HepG2 (cell line): Measurements from ENCODE around the gene SOX8. TPM values are rescaled to one million over a fixed set of nuclear protein-coding genes. Genes with fewer than 3 reads are reported as not detected.
A peak's percentile ranks its signal among the peaks of the same experiment; 100 is the strongest.

Source experiments
- CENPX ChIP-seq: sonication (generic); formaldehyde crosslinking; IDR thresholded peaks from 2 replicates; pipeline ENCODE4 v1.9.0; 2021; ENCODE audit warnings: mild to moderate bottlenecking, missing genetic modification reagents, moderate library complexity
- ETV5 ChIP-seq: IDR thresholded peaks from 2 replicates; pipeline ENCODE4 v1.6.1; 2018; ENCODE audit warnings: missing biosample characterization, missing genetic modification reagents, inconsistent platforms, borderline replicate concordance
- EZH2 ChIP-seq: conservative IDR thresholded peaks from 2 replicates; pipeline ENCODE4 v1.6.1; 2012; ENCODE audit warnings: mild to moderate bottlenecking, low read depth, low read length, moderate library complexity
- HMG20B ChIP-seq: conservative IDR thresholded peaks from 2 replicates; pipeline ENCODE4 v1.6.1; 2016; ENCODE audit warnings: missing genetic modification reagents, missing compliant biosample characterization
- HOXA3 ChIP-seq: sonication (generic); formaldehyde crosslinking; IDR thresholded peaks from 2 replicates; pipeline ENCODE4 v1.5.0; 2020; ENCODE audit warnings: missing genetic modification reagents
- KDM2A ChIP-seq: sonication (generic); formaldehyde crosslinking; IDR thresholded peaks from 2 replicates; pipeline ENCODE4 v1.4.0; 2020; ENCODE audit warnings: low read depth, missing genetic modification reagents, borderline replicate concordance
- KDM5B ChIP-seq: sonication (generic); formaldehyde crosslinking; IDR thresholded peaks from 2 replicates; pipeline ENCODE4 v1.4.0; 2020; ENCODE audit warnings: missing genetic modification reagents, mild to moderate bottlenecking, borderline replicate concordance
- NBN ChIP-seq: fragments of 450-650 bp; conservative IDR thresholded peaks from 2 replicates; pipeline ENCODE4 v1.6.1; 2017
- POLR2AphosphoS2 ChIP-seq: IDR thresholded peaks from 2 replicates; pipeline ENCODE4 v1.6.1; 2011; ENCODE audit warnings: low read depth, low read length, improper control_type of control experiment
- SPEN ChIP-seq: sonication (generic); formaldehyde crosslinking; IDR thresholded peaks from 2 replicates; pipeline ENCODE4 v1.5.1; 2020; ENCODE audit warnings: low read depth, mild to moderate bottlenecking, missing genetic modification reagents
- XRCC5 ChIP-seq: fragments of 200-400 bp; formaldehyde crosslinking; optimal IDR thresholded peaks from 2 replicates; pipeline ENCODE3; 2017; ENCODE audit warnings: mild to moderate bottlenecking, low read length
- ZBTB21 ChIP-seq: sonication (generic); formaldehyde crosslinking; IDR thresholded peaks from 2 replicates; pipeline ENCODE4 v1.4.0; 2020; ENCODE audit warnings: missing genetic modification reagents
- ZBTB38 ChIP-seq: sonication (generic); formaldehyde crosslinking; IDR thresholded peaks from 2 replicates; pipeline ENCODE4 v1.5.1; 2020; ENCODE audit warnings: mild to moderate bottlenecking, missing genetic modification reagents
- ZC3H13 ChIP-seq: sonication (generic); formaldehyde crosslinking; IDR thresholded peaks from 2 replicates; pipeline ENCODE4 v1.8.1; 2023; ENCODE audit warnings: mild to moderate bottlenecking, missing genetic modification reagents, moderate library complexity
- ZNF10 ChIP-seq: sonication (generic); formaldehyde crosslinking; IDR thresholded peaks from 2 replicates; pipeline ENCODE4 v1.4.0; 2020; ENCODE audit warnings: mild to moderate bottlenecking, low read depth, missing genetic modification reagents, borderline replicate concordance
- ZNF274 ChIP-seq: sonication (generic); formaldehyde crosslinking; IDR thresholded peaks from 2 replicates; pipeline ENCODE4 v1.5.1; 2020; ENCODE audit warnings: mild to moderate bottlenecking, missing genetic modification reagents
- ZNF530 ChIP-seq: sonication (generic); formaldehyde crosslinking; IDR thresholded peaks from 2 replicates; pipeline ENCODE4 v1.5.0; 2020; ENCODE audit warnings: low read depth, mild to moderate bottlenecking, missing genetic modification reagents
- ZNF558 ChIP-seq: sonication (generic); formaldehyde crosslinking; IDR thresholded peaks from 2 replicates; pipeline ENCODE4 v1.9.0; 2022; ENCODE audit warnings: mild to moderate bottlenecking, missing genetic modification reagents, borderline replicate concordance
- ZNF878 ChIP-seq: sonication (generic); formaldehyde crosslinking; IDR thresholded peaks from 2 replicates; pipeline ENCODE4 v1.8.1; 2023; ENCODE audit warnings: mild to moderate bottlenecking, missing genetic modification reagents, moderate library complexity
- ZSCAN9 ChIP-seq: IDR thresholded peaks from 2 replicates; pipeline ENCODE4 v1.6.1; 2016; ENCODE audit warnings: borderline replicate concordance
- polyA plus RNA-seq, 8 experiments: library from polyadenylated mRNA; depleted of rRNA in 3 of 8; stranded (reverse) in 7 of 8; unstranded in 1 of 8; fragments of >200 nt; fragmentation: Illumina TruSeq in 4 of 8; extraction: Trizol in 4 of 8; gene quantifications; 2 replicates each; pipeline versions ENCODE4 v1.2.1 to v1.2.3, GENCODE V29; 2011 to 2016; ENCODE audit warnings: low read depth in 4 of 8, missing spikeins in 1 of 8, mixed read lengths in 1 of 8; ENCODE audit not compliant: insufficient read depth in 1 of 8
- total RNA-seq, 5 experiments: library from RNA; depleted of rRNA; stranded (reverse); fragments of >200 nt; fragmentation: Illumina TruSeq; extraction: Trizol; gene quantifications; 2 replicates each; pipeline ENCODE4 v1.2.3, GENCODE V29; 2016; ENCODE audit warnings: low read depth in 1 of 5
- TF ChIP-seq, protein P1 (sequence below): sonication (generic); formaldehyde crosslinking; IDR thresholded peaks from 2 replicates; pipeline ENCODE4 v1.5.0; 2020; ENCODE audit warnings: missing genetic modification reagents

SOX8 gene
- total and polyA plus RNA-seq, 2 of the 13 experiments (the other 11 are each of a cell fraction or from before 2014, with no cell fraction given) = 0.20 to 0.28 TPM

DNA sequence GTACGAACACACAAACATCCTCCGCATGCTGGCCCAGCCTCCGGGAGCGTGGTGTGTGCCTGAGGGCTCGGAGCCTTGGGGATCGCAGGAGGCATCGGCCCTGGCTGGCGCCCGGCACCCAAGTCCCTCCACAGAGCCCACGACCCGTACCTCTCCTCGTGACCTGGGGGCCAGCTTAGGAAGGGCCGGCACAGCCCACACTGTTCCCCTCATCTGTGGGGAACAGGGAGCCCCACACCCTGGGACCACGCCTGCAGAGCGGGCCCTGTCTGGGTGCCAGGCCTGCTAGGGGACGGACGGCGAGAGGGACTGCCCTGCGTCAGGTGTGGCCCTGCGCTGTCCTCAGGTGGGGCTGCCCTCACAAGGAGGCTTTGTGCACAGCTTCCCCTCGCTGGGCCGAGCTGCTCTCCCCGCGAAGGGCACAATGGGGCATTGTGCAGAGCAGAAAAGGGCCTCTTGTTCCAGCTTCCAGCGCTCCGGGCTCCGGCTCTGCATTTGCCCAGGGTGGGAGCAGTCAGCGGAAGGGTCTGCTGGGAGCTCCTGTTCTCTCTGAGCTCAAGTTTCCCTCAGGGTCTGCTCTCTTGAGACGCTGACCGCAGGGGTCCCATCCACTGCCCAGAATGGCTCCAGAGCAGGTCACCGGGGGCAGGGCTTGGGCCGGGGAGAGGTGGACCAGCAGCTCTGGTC is 9.1 kb upstream of the SOX8 start (continued):
- TF ChIP-seq CENPX (CRISPR knock-in tag) (no peak), ZSCAN9 (CRISPR knock-in tag) (no peak), KDM5B (CRISPR knock-in tag) (peak; percentile 65; the same call in 1 of the 2 replicates), ZNF530 (CRISPR knock-in tag) (no peak), NBN (no peak), ZBTB21 (CRISPR knock-in tag) (no peak), POLR2AphosphoS2 (no peak), ZBTB38 (CRISPR knock-in tag) (peak; percentile 63; the same call in 1 of the 2 replicates), HOXA3 (CRISPR knock-in tag) (peak; percentile 75), EZH2 (no peak), ZNF878 (CRISPR knock-in tag) (no peak), ETV5 (CRISPR knock-in tag) (peak; percentile 49; the same call in 1 of the 2 replicates), ZNF274 (CRISPR knock-in tag) (peak; percentile 46; the same call in 1 of the 2 replicates), XRCC5 (peak; percentile 92), ZC3H13 (no peak), SPEN (CRISPR knock-in tag) (peak; percentile 31; the same call in 1 of the 2 replicates), KDM2A (peak; percentile 70; the same call in 1 of the 2 replicates), ZNF558 (CRISPR knock-in tag) (no peak), ZNF10 (CRISPR knock-in tag) (no peak), HMG20B (CRISPR knock-in tag) (0 out of 2 replicates have a peak, but pooled peaks have one; percentile 8)
- TF ChIP-seq, protein P1, sequence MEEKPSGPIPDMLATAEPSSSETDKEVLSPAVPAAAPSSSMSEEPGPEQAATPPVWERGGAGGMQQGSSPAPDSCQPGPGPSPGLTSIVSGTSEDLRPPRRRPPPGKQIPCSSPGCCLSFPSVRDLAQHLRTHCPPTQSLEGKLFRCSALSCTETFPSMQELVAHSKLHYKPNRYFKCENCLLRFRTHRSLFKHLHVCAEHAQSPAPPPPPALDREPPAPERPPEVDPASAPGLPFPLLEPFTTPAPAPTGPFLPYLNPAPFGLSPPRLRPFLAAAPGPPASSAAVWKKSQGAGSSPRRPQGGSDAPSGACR (CRISPR knock-in tag) = no peak
